ENCODE data around the gene HDX. TPM values are rescaled to one million over a fixed set of nuclear protein-coding genes. Genes with fewer than 3 reads are reported as not detected.
"Not testable (repeated sequence)": the region's sequence is repeated elsewhere in the genome, so short reads cannot be mapped to it uniquely, and the experiment has no call there.

HDX gene, protein sequence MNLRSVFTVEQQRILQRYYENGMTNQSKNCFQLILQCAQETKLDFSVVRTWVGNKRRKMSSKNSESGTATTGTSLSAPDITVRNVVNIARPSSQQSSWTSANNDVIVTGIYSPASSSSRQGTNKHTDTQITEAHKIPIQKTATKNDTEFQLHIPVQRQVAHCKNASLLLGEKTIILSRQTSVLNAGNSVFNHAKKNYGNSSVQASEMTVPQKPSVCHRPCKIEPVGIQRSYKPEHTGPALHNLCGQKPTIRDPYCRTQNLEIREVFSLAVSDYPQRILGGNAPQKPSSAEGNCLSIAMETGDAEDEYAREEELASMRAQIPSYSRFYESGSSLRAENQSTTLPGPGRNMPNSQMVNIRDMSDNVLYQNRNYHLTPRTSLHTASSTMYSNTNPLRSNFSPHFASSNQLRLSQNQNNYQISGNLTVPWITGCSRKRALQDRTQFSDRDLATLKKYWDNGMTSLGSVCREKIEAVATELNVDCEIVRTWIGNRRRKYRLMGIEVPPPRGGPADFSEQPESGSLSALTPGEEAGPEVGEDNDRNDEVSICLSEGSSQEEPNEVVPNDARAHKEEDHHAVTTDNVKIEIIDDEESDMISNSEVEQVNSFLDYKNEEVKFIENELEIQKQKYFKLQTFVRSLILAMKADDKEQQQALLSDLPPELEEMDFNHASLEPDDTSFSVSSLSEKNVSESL
- total RNA-seq = 5.9 TPM
- polyA plus RNA-seq (ENCODE audit: insufficient read depth, low read depth, low replicate concordance) = 1.9 TPM
- long read RNA-seq, donor 1 = 0 reads
- long read RNA-seq, donor 2, partial matches to known transcripts = 0 of 2 reads
- long read RNA-seq, donor 2, other reads (novel, unspliced or antisense) = 0 of 2 reads
- long read RNA-seq, donor 3, full-length matches to known transcripts = 3 of 3 reads
- long read RNA-seq, donor 3, partial matches to known transcripts = 0 of 3 reads
- long read RNA-seq, donor 3, other reads (novel, unspliced or antisense) = 0 of 3 reads
- long read RNA-seq, donor 4 = 0 reads
- long read RNA-seq, donor 5 = 0 reads
- long read RNA-seq, donor 6 = 0 reads
- long read RNA-seq, donor 7, full-length matches to known transcripts = 1 of 2 reads
- long read RNA-seq, donor 7, partial matches to known transcripts = 1 of 2 reads
- long read RNA-seq, donor 7, other reads (novel, unspliced or antisense) = 0 of 2 reads
- long read RNA-seq, donor 8, partial matches to known transcripts = 0 of 2 reads
- long read RNA-seq, donor 8, other reads (novel, unspliced or antisense) = 0 of 2 reads
- long read RNA-seq, donor 9 = 0 reads
- long read RNA-seq, donor 10, partial matches to known transcripts = 0 of 1 reads
- long read RNA-seq, donor 10, other reads (novel, unspliced or antisense) = 0 of 1 reads

DNA sequence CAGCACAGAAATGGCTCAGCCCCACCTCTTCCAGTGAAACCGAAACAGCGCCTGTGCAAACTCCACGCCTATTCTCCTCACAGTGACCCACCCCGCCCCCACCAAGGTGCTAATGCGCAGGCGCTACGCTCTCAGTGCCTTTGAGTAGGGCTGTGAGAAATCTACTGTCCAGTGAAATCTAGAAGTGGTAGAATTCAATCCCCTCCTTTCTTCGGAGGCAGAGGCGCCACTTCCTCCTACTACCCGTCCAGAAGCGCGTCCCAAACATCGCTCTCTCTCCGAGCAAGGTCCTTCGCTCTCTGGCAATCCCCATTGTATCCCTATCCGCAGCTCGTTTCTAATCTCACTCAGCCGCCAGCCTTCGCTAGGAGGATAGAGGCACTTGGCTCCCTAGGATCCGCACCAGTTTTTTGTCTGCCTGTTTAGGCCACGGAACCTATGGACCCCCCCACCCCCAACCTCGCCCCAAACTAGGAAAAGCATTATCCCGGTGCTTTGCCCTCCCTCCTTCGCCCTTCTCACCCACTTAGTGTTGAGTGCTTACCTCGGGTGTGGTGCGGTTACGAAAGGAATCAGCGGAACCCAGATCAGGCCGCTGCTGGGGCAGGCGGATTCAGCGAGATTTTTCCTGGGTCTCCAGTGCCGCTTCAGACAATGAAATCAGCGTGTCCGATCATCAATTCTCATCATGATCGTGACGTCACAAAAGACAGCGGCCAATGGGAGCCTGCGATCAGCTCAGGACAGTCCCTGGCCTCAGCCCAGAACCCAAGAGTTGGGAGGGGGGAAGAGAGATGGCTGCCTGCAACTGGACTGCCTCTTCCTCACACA lies at the start of gene HDX:
Gene HDX (minus strand): TSS at position 656 of the 831 bp plus-strand sequence. CDS start 27,056 bp downstream, outside the sequence.
- FAIRE-seq = peak; percentile 52
- Histone ChIP-seq H3K9me3 (ENCODE audit: control insufficient read depth in 2 of 3, insufficient read depth in 1 of 3, low read length in 3 of 3) (no peaks in the 10 kb centered on the region), H3K27ac (ENCODE audit: low read depth in 2 of 2, low read length in 2 of 2) (peak within 1 kb of the TSS; percentile 79 to 80), H3K9ac (ENCODE audit: low read length in 3 of 3) (peak within 1 kb of the TSS; percentile 74 to 98 (median 84)), H3K36me3 (ENCODE audit: control insufficient read depth in 2 of 3, insufficient read depth in 3 of 3, low read length in 3 of 3) (no peaks in the 10 kb centered on the region), H3K4me1 (ENCODE audit: control insufficient read depth in 2 of 3, insufficient read depth in 2 of 3, low read depth in 1 of 3, low read length in 3 of 3) (no peaks in the 10 kb centered on the region), H3K27me3 (ENCODE audit: control insufficient read depth, insufficient read depth, low read length) (no peaks in the 10 kb centered on the region), H3K4me3 (ENCODE audit: low read length in 3 of 3) (peak within 1 kb of the TSS; percentile 81 to 85 (median 84))
- intact Hi-C loops (cut with DNase I) = no loop called here
- peak; percentile 88 to 96 (median 92) for DNase-seq
- TF ChIP-seq, protein P1, sequence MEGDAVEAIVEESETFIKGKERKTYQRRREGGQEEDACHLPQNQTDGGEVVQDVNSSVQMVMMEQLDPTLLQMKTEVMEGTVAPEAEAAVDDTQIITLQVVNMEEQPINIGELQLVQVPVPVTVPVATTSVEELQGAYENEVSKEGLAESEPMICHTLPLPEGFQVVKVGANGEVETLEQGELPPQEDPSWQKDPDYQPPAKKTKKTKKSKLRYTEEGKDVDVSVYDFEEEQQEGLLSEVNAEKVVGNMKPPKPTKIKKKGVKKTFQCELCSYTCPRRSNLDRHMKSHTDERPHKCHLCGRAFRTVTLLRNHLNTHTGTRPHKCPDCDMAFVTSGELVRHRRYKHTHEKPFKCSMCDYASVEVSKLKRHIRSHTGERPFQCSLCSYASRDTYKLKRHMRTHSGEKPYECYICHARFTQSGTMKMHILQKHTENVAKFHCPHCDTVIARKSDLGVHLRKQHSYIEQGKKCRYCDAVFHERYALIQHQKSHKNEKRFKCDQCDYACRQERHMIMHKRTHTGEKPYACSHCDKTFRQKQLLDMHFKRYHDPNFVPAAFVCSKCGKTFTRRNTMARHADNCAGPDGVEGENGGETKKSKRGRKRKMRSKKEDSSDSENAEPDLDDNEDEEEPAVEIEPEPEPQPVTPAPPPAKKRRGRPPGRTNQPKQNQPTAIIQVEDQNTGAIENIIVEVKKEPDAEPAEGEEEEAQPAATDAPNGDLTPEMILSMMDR (IDR thresholded peaks at IDR 0.05; ENCODE audit: borderline replicate concordance, extremely low read depth, insufficient read depth) = no peak

DNA sequence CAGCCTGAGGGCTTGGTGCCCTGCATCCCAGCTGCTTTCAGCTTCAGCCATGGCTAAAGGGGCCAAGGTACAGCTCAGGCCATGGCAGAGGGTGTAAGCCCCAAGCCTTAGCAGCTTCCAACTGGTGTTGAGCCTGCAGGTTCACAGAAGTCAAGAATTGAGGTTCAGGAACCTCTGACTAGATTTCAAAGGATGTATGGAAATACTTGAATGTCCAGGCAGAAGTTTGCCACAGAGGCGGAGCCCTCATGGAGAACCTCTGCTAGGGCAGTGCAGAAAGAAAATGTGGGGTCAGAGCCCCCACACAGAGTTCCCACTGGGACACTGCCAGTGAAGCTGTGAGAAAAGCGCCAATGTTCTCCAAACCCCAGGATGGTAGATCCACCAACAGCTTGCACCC lies 39.1 kb upstream of the HDX start:
- H3K27ac ChIP-seq (ENCODE audit: low read depth in 2 of 2, low read length in 2 of 2); H3K27me3 ChIP-seq (ENCODE audit: control insufficient read depth, insufficient read depth, low read length); H3K4me1 ChIP-seq (ENCODE audit: control insufficient read depth in 2 of 3, insufficient read depth in 2 of 3, low read depth in 1 of 3, low read length in 3 of 3); H3K4me3 ChIP-seq (ENCODE audit: low read length in 3 of 3); H3K9me3 ChIP-seq (ENCODE audit: control insufficient read depth in 2 of 3, insufficient read depth in 1 of 3, low read length in 3 of 3); DNase-seq; H3K9ac ChIP-seq (ENCODE audit: low read length in 3 of 3); H3K36me3 ChIP-seq (ENCODE audit: control insufficient read depth in 2 of 3, insufficient read depth in 3 of 3, low read length in 3 of 3); intact Hi-C loops (cut with DNase I); FAIRE-seq: not testable (repeated sequence)

DNA sequence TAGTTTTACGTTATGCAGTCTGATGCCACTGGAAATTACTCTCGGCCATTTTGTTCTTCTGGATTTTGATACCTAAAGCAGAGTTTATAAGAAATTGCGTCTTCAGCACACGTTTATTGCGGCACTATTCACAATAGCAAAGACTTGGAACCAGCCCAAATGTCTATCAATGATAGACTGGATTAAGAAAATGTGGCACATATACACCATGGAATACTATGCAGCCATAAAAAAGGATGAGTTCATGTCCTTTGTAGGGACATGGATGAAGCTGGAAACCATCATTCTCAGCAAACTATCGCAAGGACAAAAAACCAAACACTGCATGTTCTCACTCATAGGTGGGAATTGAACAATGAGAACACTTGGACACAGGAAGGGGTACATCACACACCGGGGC lies 35.4 kb upstream of the HDX start:
- H3K9ac ChIP-seq (ENCODE audit: low read length in 3 of 3); DNase-seq; FAIRE-seq; H3K4me1 ChIP-seq (ENCODE audit: control insufficient read depth in 2 of 3, insufficient read depth in 2 of 3, low read depth in 1 of 3, low read length in 3 of 3); H3K9me3 ChIP-seq (ENCODE audit: control insufficient read depth in 2 of 3, insufficient read depth in 1 of 3, low read length in 3 of 3); H3K27ac ChIP-seq (ENCODE audit: low read depth in 2 of 2, low read length in 2 of 2); intact Hi-C loops (cut with DNase I); H3K36me3 ChIP-seq (ENCODE audit: control insufficient read depth in 2 of 3, insufficient read depth in 3 of 3, low read length in 3 of 3); H3K27me3 ChIP-seq (ENCODE audit: control insufficient read depth, insufficient read depth, low read length); H3K4me3 ChIP-seq (ENCODE audit: low read length in 3 of 3): not testable (repeated sequence)

DNA sequence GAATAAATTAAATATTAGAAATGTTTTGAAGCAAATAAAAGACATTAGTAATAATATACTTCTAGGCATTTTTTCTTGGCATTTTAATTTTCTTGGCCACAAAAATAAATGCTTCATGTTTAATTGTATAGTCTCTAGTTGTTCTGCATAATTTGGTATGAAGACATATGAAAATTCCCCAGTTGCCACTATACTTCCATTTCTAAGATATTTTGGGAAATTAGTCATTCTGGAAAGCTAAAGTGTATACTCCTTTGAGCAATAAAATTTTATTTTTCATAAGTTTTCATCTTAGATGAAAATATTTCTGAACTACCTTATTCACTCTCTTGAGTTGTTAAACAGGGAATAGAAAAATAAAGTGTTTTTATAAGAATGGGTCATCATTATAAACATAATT lies 13.8 kb downstream of the HDX start:
- H3K9me3 ChIP-seq (ENCODE audit: control insufficient read depth in 2 of 3, insufficient read depth in 1 of 3, low read length in 3 of 3) = no peaks in the 10 kb centered on the region
- intact Hi-C loops (cut with DNase I) = no loop called here

More for the DNA sequence above, 13.8 kb downstream of the HDX start:
- Histone ChIP-seq H3K4me1 (ENCODE audit: control insufficient read depth in 2 of 3, insufficient read depth in 2 of 3, low read depth in 1 of 3, low read length in 3 of 3) (no peaks in the 10 kb centered on the region), H3K36me3 (ENCODE audit: control insufficient read depth in 2 of 3, insufficient read depth in 3 of 3, low read length in 3 of 3) (no peaks in the 10 kb centered on the region), H3K4me3 (ENCODE audit: low read length in 3 of 3) (no peak overlapping the region), H3K9ac (ENCODE audit: low read length in 3 of 3) (no peak overlapping the region), H3K27me3 (ENCODE audit: control insufficient read depth, insufficient read depth, low read length) (no peaks in the 10 kb centered on the region), H3K27ac (ENCODE audit: low read depth in 2 of 2, low read length in 2 of 2) (no peak overlapping the region)
- TF ChIP-seq, protein P1 (IDR thresholded peaks at IDR 0.05; ENCODE audit: borderline replicate concordance, extremely low read depth, insufficient read depth) = no peak
- peak; percentile 92 for FAIRE-seq
- no peak for DNase-seq
